Measurements from ENCODE around the gene CGB2.
"Not testable (repeated sequence)": the region's sequence is repeated elsewhere in the genome, so short reads cannot be mapped to it uniquely, and the experiment has no call there.

Gene CGB2

GRCh38 chr19:49064768-49065611 is 33.3 kb downstream of the CGB2 start, which contains the start of gene NTF4:
Gene NTF4, minus strand, starts transcription at chr19:49064818. Its CDS starts 2,821 bp downstream, at chr19:49061997.
- no peak for DNase-seq (ENCODE audit: low read depth in 4 of 4, low spot score in 1 of 4)

GRCh38 chr19:49065905-49066512 is 34.3 kb downstream of the CGB2 start:
- no peak for DNase-seq (ENCODE audit: low read depth in 4 of 4, low spot score in 1 of 4)

- DNase-seq (ENCODE audit: low read depth in 4 of 4, low spot score in 1 of 4): no peak
Measured at GRCh38 chr19:49067554-49067953, 35.9 kb downstream of the CGB2 start.

GRCh38 chr19:49069026-49069425 is 37.3 kb downstream of the CGB2 start:
- DNase-seq (ENCODE audit: low read depth in 4 of 4, low spot score in 1 of 4): no peak

- no peak for DNase-seq (ENCODE audit: low read depth in 4 of 4, low spot score in 1 of 4)
Measured at GRCh38 chr19:49070416-49070815, 38.7 kb downstream of the CGB2 start.

- DNase-seq (ENCODE audit: low read depth in 4 of 4, low spot score in 1 of 4): peak in 1 of 4 experiments; percentile 19
Measured at GRCh38 chr19:49071860-49072547, 40.3 kb downstream of the CGB2 start.

GRCh38 chr19:49073514-49074378 is 42.1 kb downstream of the CGB2 start:
- no peak for DNase-seq (ENCODE audit: low read depth in 4 of 4, low spot score in 1 of 4)

GRCh38 chr19:49074869-49075268 is 43.2 kb downstream of the CGB2 start:
- not testable (repeated sequence) for DNase-seq (ENCODE audit: low read depth in 4 of 4, low spot score in 1 of 4)

GRCh38 chr19:49080392-49080791 is 48.7 kb downstream of the CGB2 start:
- DNase-seq (ENCODE audit: low read depth in 4 of 4, low spot score in 1 of 4): no peak

- DNase-seq (ENCODE audit: low read depth in 4 of 4, low spot score in 1 of 4): no peak
Measured at GRCh38 chr19:49081273-49081672, 49.6 kb downstream of the CGB2 start.
